Osteocyte (in vitro differentiated cells): ENCODE data around the gene GNPNAT1. TPM values are rescaled to one million over a fixed set of nuclear protein-coding genes. Genes with fewer than 3 reads are reported as not detected.

Source experiments
- DNase-seq: peaks from one replicate; pipeline ENCODE4 v3.0.0; 2021; ENCODE audit warnings: mixed read lengths; ENCODE audit not compliant: unreplicated experiment; ENCODE audit errors: extremely low spot score
- H3K27ac Mint-ChIP-seq: one replicate; pipeline ENCODE4 v1.8.0; 2021; ENCODE audit warnings: mild to moderate bottlenecking, mixed read lengths; ENCODE audit not compliant: unreplicated experiment
- H3K27me3 Mint-ChIP-seq: one replicate; pipeline ENCODE4 v1.8.0; 2021; ENCODE audit warnings: mixed read lengths; ENCODE audit not compliant: unreplicated experiment
- H3K36me3 Mint-ChIP-seq: one replicate; pipeline ENCODE4 v1.8.0; 2021; ENCODE audit warnings: mixed read lengths; ENCODE audit not compliant: unreplicated experiment
- H3K4me1 Mint-ChIP-seq: one replicate; pipeline ENCODE4 v1.8.0; 2021; ENCODE audit warnings: mixed read lengths; ENCODE audit not compliant: unreplicated experiment
- H3K4me3 Mint-ChIP-seq: one replicate; pipeline ENCODE4 v1.8.0; 2021; ENCODE audit warnings: mild to moderate bottlenecking, moderate library complexity, mixed read lengths; ENCODE audit not compliant: unreplicated experiment
- H3K9me3 Mint-ChIP-seq: one replicate; pipeline ENCODE4 v1.8.0; 2021; ENCODE audit warnings: mixed read lengths; ENCODE audit not compliant: unreplicated experiment
- total RNA-seq: library from RNA; stranded (reverse); gene quantifications from 2 replicates; pipeline ENCODE4 v1.2.1, GENCODE V29; 2021
- TF ChIP-seq, protein P1 (sequence below): fragments of 200-600 bp; sonication (generic); IDR thresholded peaks from 2 replicates; pipeline ENCODE4 v1.5.0; 2021; ENCODE audit warnings: antibody characterized with exemption, mild to moderate bottlenecking, moderate library complexity

The GNPNAT1 gene
- total RNA-seq, 1 donor from 2014 or later = 26.7 TPM

DNA sequence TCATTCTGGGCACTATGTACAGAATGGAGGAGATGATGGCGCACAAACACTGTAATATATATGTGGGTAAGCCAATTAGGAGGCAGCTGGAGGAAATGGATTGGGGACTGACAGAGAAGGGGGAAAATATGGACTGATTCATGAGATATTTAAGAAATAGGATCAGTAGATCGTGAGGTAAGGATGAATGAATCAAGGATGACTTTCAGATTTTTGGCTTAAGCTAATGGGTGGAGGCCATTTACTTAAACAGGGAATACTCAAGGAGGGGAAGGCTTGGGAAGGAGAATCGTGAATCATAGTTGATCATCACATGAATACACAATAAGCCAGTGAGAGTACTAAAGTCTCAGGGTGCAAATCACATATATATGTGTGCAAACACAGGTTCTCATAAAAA is 11.2 kb upstream of the GNPNAT1 start:
- DNase-seq = no peak
- TF ChIP-seq, protein P1, sequence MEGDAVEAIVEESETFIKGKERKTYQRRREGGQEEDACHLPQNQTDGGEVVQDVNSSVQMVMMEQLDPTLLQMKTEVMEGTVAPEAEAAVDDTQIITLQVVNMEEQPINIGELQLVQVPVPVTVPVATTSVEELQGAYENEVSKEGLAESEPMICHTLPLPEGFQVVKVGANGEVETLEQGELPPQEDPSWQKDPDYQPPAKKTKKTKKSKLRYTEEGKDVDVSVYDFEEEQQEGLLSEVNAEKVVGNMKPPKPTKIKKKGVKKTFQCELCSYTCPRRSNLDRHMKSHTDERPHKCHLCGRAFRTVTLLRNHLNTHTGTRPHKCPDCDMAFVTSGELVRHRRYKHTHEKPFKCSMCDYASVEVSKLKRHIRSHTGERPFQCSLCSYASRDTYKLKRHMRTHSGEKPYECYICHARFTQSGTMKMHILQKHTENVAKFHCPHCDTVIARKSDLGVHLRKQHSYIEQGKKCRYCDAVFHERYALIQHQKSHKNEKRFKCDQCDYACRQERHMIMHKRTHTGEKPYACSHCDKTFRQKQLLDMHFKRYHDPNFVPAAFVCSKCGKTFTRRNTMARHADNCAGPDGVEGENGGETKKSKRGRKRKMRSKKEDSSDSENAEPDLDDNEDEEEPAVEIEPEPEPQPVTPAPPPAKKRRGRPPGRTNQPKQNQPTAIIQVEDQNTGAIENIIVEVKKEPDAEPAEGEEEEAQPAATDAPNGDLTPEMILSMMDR = no peak
- Mint-ChIP-seq H3K4me3 (no peak overlapping the region), H3K27me3 (no peaks in the 10 kb centered on the region), H3K9me3 (no peaks in the 10 kb centered on the region), H3K27ac (peak overlapping the region; percentile 93), H3K36me3 (no peaks in the 10 kb centered on the region), H3K4me1 (peaks cover 26% of the 10 kb centered on the region)

DNA sequence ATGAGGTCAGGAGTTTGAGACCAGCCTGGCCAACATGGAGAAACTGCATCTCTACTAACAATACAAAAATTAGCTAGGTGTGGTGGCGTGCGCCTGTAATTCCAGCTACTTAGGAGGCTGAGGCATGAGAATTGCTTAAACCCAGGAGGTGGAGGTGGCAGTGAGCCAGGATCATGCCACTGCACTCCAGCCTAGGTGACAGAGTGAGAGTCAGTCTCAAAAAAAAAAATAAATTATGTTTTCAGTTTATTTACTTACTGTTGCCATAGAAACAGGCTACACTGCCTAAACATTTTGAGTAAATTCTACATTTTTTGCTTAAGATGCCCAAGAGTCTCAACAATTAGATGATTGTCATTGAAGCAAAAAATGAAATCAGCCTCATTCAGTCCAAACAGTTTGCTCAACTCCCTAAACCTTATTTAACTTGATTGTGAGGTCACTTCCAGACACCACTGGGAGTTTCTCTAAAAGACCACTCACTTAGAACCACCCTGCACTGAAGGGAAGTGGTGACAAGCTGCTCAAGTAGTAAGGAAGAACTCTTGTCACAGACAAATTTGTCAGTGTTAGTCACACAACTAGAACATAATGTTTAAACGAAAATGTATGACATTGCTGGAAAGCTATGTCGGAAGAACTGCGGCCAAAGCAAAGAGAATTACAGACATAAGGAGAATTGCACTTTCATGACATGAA is 9.8 kb upstream of the GNPNAT1 start:
- Mint-ChIP-seq H3K27ac (peak overlapping the region; percentile 93), H3K27me3 (no peaks in the 10 kb centered on the region), H3K36me3 (no peaks in the 10 kb centered on the region), H3K4me1 (peaks cover 26% of the 10 kb centered on the region), H3K9me3 (no peaks in the 10 kb centered on the region), H3K4me3 (peak overlapping the region; percentile 0)
- no peak for DNase-seq
- TF ChIP-seq, protein P1 = no peak

DNA sequence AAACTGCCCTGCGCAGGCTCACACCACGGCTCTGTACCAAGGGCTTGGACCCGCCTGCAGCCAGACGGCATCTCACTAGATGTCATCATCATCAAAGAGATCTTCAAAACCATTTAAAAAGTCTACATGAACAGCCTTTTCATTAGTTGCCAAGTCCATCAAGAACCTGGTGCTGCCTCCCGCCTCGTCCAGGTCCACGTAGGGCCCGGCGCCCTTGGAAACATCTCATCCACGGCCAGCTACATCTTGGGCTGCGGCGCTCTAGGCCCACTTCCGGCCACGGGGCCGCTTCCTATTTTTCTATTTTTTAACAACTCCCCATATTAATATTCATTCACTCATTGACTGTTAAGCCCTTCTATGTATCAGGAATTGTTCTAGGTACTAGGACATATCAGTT is 7.4 kb upstream of the GNPNAT1 start:
- peaks cover 26% of the 10 kb centered on the region for H3K4me1 Mint-ChIP-seq

DNA sequence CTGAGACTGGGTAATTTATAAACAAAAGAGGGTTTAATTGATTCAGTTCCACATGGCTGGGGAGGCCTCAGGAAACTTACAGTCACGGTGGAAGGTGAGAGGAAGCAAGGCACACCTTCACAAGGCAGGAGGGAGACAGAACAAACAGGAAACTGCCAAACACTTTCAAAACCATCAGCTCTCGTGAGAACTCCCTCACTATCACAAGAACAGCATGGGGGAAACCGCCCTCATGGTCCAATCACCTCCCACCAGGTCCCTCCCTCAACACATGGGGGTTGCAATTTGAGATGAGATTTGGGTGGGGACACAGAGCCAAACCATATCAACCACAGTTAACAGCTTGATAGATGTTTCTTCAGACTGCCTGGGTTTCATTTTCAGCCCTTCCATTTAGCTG is 6.2 kb upstream of the GNPNAT1 start:
- H3K36me3 Mint-ChIP-seq = no peaks in the 10 kb centered on the region
- H3K9me3 Mint-ChIP-seq = no peaks in the 10 kb centered on the region
- peaks cover 22% of the 10 kb centered on the region for H3K4me1 Mint-ChIP-seq
- DNase-seq = no peak
- H3K4me3 Mint-ChIP-seq = no peak overlapping the region
- TF ChIP-seq, protein P1 = no peak
- no peak overlapping the region for H3K27ac Mint-ChIP-seq
- no peaks in the 10 kb centered on the region for H3K27me3 Mint-ChIP-seq

More for the DNA sequence above, 7.4 kb upstream of the GNPNAT1 start:
- H3K4me3 Mint-ChIP-seq = no peak overlapping the region
- TF ChIP-seq, protein P1 = no peak
- no peaks in the 10 kb centered on the region for H3K36me3 Mint-ChIP-seq
- DNase-seq = no peak
- no peaks in the 10 kb centered on the region for H3K9me3 Mint-ChIP-seq
- no peak overlapping the region for H3K27ac Mint-ChIP-seq
- no peaks in the 10 kb centered on the region for H3K27me3 Mint-ChIP-seq

DNA sequence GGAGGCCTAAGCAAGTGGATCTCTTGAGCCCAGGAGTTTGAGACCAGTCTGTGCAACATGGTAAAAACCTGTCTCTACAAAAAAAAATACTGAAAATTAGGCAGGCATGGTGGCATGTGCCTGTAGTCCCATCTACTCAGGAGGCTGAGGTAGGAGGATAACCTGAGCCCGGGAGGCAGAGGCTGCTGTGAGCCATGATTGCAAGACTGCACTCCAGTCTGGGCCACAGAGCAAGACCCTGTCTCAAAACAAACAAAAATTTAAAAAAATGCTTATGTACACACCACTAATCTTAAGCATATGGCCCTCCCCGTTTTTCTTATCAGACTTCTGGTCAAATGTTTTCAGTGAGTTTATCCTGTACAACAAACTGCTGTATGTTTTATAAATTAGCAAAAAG is 1.7 kb upstream of the GNPNAT1 start:
- TF ChIP-seq, protein P1 = no peak
- Mint-ChIP-seq H3K27ac (peak overlapping the region; percentile 17), H3K4me3 (no peak overlapping the region), H3K9me3 (no peaks in the 10 kb centered on the region), H3K27me3 (no peaks in the 10 kb centered on the region), H3K4me1 (peaks cover 37% of the 10 kb centered on the region), H3K36me3 (no peaks in the 10 kb centered on the region)
- no peak for DNase-seq
